Right cardiac atrium (tissue), 5 donors: ENCODE data around the gene LRBA. TPM values are rescaled to one million over a fixed set of nuclear protein-coding genes. Genes with fewer than 3 reads are reported as not detected.
A peak's percentile ranks its signal among the peaks of the same experiment; 100 is the strongest.
"Not testable (repeated sequence)": the region's sequence is repeated elsewhere in the genome, so short reads cannot be mapped to it uniquely, and the experiment has no call there.

Source experiments
- ATAC-seq, 2 donors: fragments of 200-7000 bp; cut with Tn5 transposase; one replicate each; pipeline versions ENCODE4 v1.8.0 to v1.9.1; 2020; ENCODE audit warnings: moderate library complexity in 2 of 2, mild to moderate bottlenecking in 1 of 2
- DNase-seq, 3 donors: peaks; one replicate each; pipeline ENCODE4 v3.0.0-alpha.2; 2020
- H3K27ac ChIP-seq: one replicate; pipeline ENCODE4 v1.5.1; 2013; ENCODE audit warnings: mild to moderate bottlenecking, low read length, control low read depth, moderate library complexity
- H3K27me3 ChIP-seq: one replicate; pipeline ENCODE4 v1.6.1; 2013; ENCODE audit not compliant: control insufficient read depth, insufficient read depth
- H3K4me1 ChIP-seq: one replicate; pipeline ENCODE4 v1.6.1; 2013; ENCODE audit warnings: low read length; ENCODE audit not compliant: control insufficient read depth, insufficient read depth
- H3K4me3 ChIP-seq: one replicate; pipeline ENCODE4 v1.5.1; 2013; ENCODE audit warnings: low read length, control low read depth
- H3K9me3 ChIP-seq: one replicate; pipeline ENCODE4 v1.6.1; 2013; ENCODE audit warnings: low read length; ENCODE audit not compliant: control insufficient read depth
- WGBS: extraction: QIAGEN DNeasy Blood & Tissue Kit; methylation state at CpG from one replicate; pipeline ENCODE4 v1.1.7; 2013; 5-methylcytosine and 5-hydroxymethylcytosine counted together
- intact Hi-C, 4 donors: fragments of 100-400 bp; cut with DNase I; formaldehyde crosslinking; loops; one replicate each; pipeline versions ENCODE4 v1.11.0 to v1.14.0; 2022 to 2023
- polyA plus RNA-seq: library from polyadenylated mRNA; stranded (reverse); fragments of 200-250 nt; gene quantifications from one replicate; pipeline ENCODE4 v1.2.3, GENCODE V29; 2013
- total RNA-seq, 4 donors: library from RNA; stranded (reverse); fragmentation: NEBNext Ultra II Directional; extraction: Animal tissue kit (Norgen Biotek cat#: 25700); gene quantifications; one replicate each; pipeline ENCODE4 v1.2.1, GENCODE V29; 2021
- donor health status: healthy with polysubstance abuse.
- donor health status: DM: no; HTN: yes; CAD: no.
- donor health status: DM: no; HTN: no; CAD: no.
- donor health status: DM: no; HTN: yes; CAD: no; lungs with severe emphysema.
- donor health status: DM: yes; HTN: yes; CAD: no.

The LRBA gene
- total and polyA plus RNA-seq, 5 donors, result 14.4 to 29.9 (median 23.4) TPM

GRCh38 chr4:150525321-150525868 is 489.7 kb downstream of the LRBA start:
- Histone ChIP-seq H3K4me3 (no peak overlapping the region), H3K4me1 (no peaks in the 10 kb centered on the region), H3K27me3 (no peaks in the 10 kb centered on the region), H3K9me3 (no peaks in the 10 kb centered on the region), H3K27ac (no peak overlapping the region)
- no peak for ATAC-seq
- no peak for DNase-seq
- intact Hi-C loops, result no loop called here
- WGBS, result 85% methylated on average over 3 of the region's 3 CpGs

- 82% methylated on average over 3 of the region's 3 CpGs for WGBS
- intact Hi-C loops, result no loop called here
These were observed 496.5 kb downstream of the LRBA start for GRCh38 chr4:150518559-150518958.

GRCh38 chr4:150515135-150515534 is 499.9 kb downstream of the LRBA start:
- peak in 1 of 2 donors; percentile 57 for ATAC-seq
- intact Hi-C loops, result no loop called here

More at GRCh38 chr4:150518559-150518958, 496.5 kb downstream of the LRBA start:
- Histone ChIP-seq H3K4me1 (no peaks in the 10 kb centered on the region), H3K4me3 (no peak overlapping the region), H3K27ac (no peak overlapping the region), H3K27me3 (no peaks in the 10 kb centered on the region), H3K9me3 (no peaks in the 10 kb centered on the region)
- no peak for DNase-seq
- ATAC-seq, result no peak

GRCh38 chr4:150514709-150515108 is 500.4 kb downstream of the LRBA start:
- H3K4me1 ChIP-seq, result no peaks in the 10 kb centered on the region
- no peak overlapping the region for H3K4me3 ChIP-seq
- intact Hi-C loops, result no loop called here
- no peak overlapping the region for H3K27ac ChIP-seq
- no peaks in the 10 kb centered on the region for H3K9me3 ChIP-seq
- DNase-seq (no peak), ATAC-seq (no peak)
- WGBS, result 83% methylated on average over 6 of the region's 6 CpGs
- no peaks in the 10 kb centered on the region for H3K27me3 ChIP-seq

More at GRCh38 chr4:150515135-150515534, 499.9 kb downstream of the LRBA start:
- Histone ChIP-seq H3K4me1 (no peaks in the 10 kb centered on the region), H3K27me3 (no peaks in the 10 kb centered on the region), H3K27ac (no peak overlapping the region), H3K9me3 (no peaks in the 10 kb centered on the region), H3K4me3 (no peak overlapping the region)
- 91% methylated on average over 1 of the region's 1 CpG for WGBS
- no peak for DNase-seq

- Histone ChIP-seq H3K4me1 (no peaks in the 10 kb centered on the region), H3K9me3 (no peaks in the 10 kb centered on the region), H3K4me3 (no peak overlapping the region), H3K27ac (no peak overlapping the region), H3K27me3 (no peaks in the 10 kb centered on the region)
- ATAC-seq (peak; percentile 54 to 83), DNase-seq (no peak)
- intact Hi-C loops, result no loop called here
- WGBS, result 55% methylated on average over 6 of the region's 6 CpGs
These were observed 504.8 kb downstream of the LRBA start for GRCh38 chr4:150510176-150510865.

- ATAC-seq, H3K4me3 ChIP-seq, H3K27me3 ChIP-seq, DNase-seq, intact Hi-C loops, H3K9me3 ChIP-seq, H3K27ac ChIP-seq, H3K4me1 ChIP-seq: not testable (repeated sequence)
- 99% methylated on average over 3 of the region's 3 CpGs for WGBS
These were observed 507.4 kb downstream of the LRBA start for GRCh38 chr4:150507656-150508055.

- no peak for DNase-seq
- ATAC-seq, result no peak
- no peak overlapping the region for H3K27ac ChIP-seq
- no peaks in the 10 kb centered on the region for H3K9me3 ChIP-seq
- intact Hi-C loops, result no loop called here
- H3K4me1 ChIP-seq, result no peaks in the 10 kb centered on the region
- no peaks in the 10 kb centered on the region for H3K27me3 ChIP-seq
- no peak overlapping the region for H3K4me3 ChIP-seq
These were observed 513.1 kb downstream of the LRBA start for GRCh38 chr4:150501983-150502382.

GRCh38 chr4:150501009-150501727 is 513.9 kb downstream of the LRBA start:
- no peak for ATAC-seq
- Histone ChIP-seq H3K27me3 (no peaks in the 10 kb centered on the region), H3K9me3 (no peaks in the 10 kb centered on the region), H3K27ac (no peak overlapping the region), H3K4me3 (no peak overlapping the region), H3K4me1 (no peaks in the 10 kb centered on the region)
- WGBS, result 88% methylated on average over 6 of the region's 6 CpGs
- DNase-seq, result peak in 1 of 3 donors; percentile 12
- intact Hi-C loops, result no loop called here

- H3K27me3 ChIP-seq, result no peaks in the 10 kb centered on the region
- no peaks in the 10 kb centered on the region for H3K4me1 ChIP-seq
- DNase-seq, result no peak
- no peaks in the 10 kb centered on the region for H3K9me3 ChIP-seq
- ATAC-seq, result no peak
- intact Hi-C loops, result no loop called here
- H3K27ac ChIP-seq, result no peak overlapping the region
- no peak overlapping the region for H3K4me3 ChIP-seq
- 88% methylated on average over 3 of the region's 3 CpGs for WGBS
These were observed 517.5 kb downstream of the LRBA start for GRCh38 chr4:150497612-150498011.

GRCh38 chr4:150495550-150495949 is 519.5 kb downstream of the LRBA start:
- H3K4me1 ChIP-seq, result no peaks in the 10 kb centered on the region
- no peak for ATAC-seq
- no peaks in the 10 kb centered on the region for H3K27me3 ChIP-seq
- no peaks in the 10 kb centered on the region for H3K9me3 ChIP-seq
- H3K27ac ChIP-seq, result no peak overlapping the region
- intact Hi-C loops, result no loop called here
- H3K4me3 ChIP-seq, result no peak overlapping the region
- DNase-seq, result no peak

- Histone ChIP-seq H3K27me3 (no peaks in the 10 kb centered on the region), H3K4me3 (no peak overlapping the region), H3K9me3 (no peaks in the 10 kb centered on the region), H3K4me1 (no peaks in the 10 kb centered on the region), H3K27ac (no peak overlapping the region)
- DNase-seq (no peak), ATAC-seq (no peak)
- intact Hi-C loops, result no loop called here
- 93% methylated on average over 2 of the region's 2 CpGs for WGBS
These were observed 521.2 kb downstream of the LRBA start for GRCh38 chr4:150493851-150494250.
